ENCODE results near the gene ARID1B. TPM values are rescaled to one million over a fixed set of nuclear protein-coding genes. Genes with fewer than 3 reads are reported as not detected.

ARID1B gene
- total and polyA plus RNA-seq, 11 donors = 15.3 to 76.1 (median 40.7) TPM

- DNase-seq (peak in 2 of 5 donors; percentile 26 to 33), ATAC-seq (no peak)
- 88 to 95% (median 93%) methylated on average over 8 to 11 of the region's 11 CpGs for WGBS, 4 donors
- no peaks in the 10 kb centered on the region for H3K27me3 ChIP-seq
- no peaks in the 10 kb centered on the region for H3K9me3 ChIP-seq
- peaks cover 4 to 44% (median 21%) of the 10 kb centered on the region in 12 donors for H3K4me1 ChIP-seq
- H3K4me3 ChIP-seq = no peak overlapping the region
- no peak for TF ChIP-seq CTCF (IDR thresholded peaks at IDR 0.05)
- intact Hi-C loops (cut with DNase I) = no loop called here
- no peaks in the 10 kb centered on the region for H3K36me3 ChIP-seq
- H3K27ac ChIP-seq = no peak overlapping the region
Measured at GRCh38 chr6:157223021-157223430, 445.8 kb downstream of the ARID1B start.

GRCh38 chr6:157223511-157223910 is 446.3 kb downstream of the ARID1B start:
- TF ChIP-seq CTCF (IDR thresholded peaks at IDR 0.05) = no peak
- Histone ChIP-seq H3K36me3 (no peaks in the 10 kb centered on the region), H3K27ac (no peak overlapping the region), H3K4me3 (no peak overlapping the region), H3K4me1 (peaks cover 4 to 48% (median 21%) of the 10 kb centered on the region in 12 donors), H3K9me3 (no peaks in the 10 kb centered on the region), H3K27me3 (no peaks in the 10 kb centered on the region)
- WGBS, 4 donors = 93 to 96% (median 94%) methylated on average over 15 of the region's 15 CpGs
- no peak for ATAC-seq
- peak in 1 of 5 donors; percentile 23 for DNase-seq
- intact Hi-C loops (cut with DNase I) = no loop called here

- no peak overlapping the region for H3K4me3 ChIP-seq
- peaks cover 4 to 48% (median 21%) of the 10 kb centered on the region in 12 donors for H3K4me1 ChIP-seq
- ATAC-seq = no peak
- TF ChIP-seq POLR2A (IDR thresholded peaks at IDR 0.05) (no peak), CTCF (IDR thresholded peaks at IDR 0.05) (no peak)
- WGBS, 4 donors = 90 to 94% (median 91%) methylated on average over 28 to 33 of the region's 33 CpGs
- DNase-seq = peak in 2 of 5 donors; percentile 52 to 53
- no peaks in the 10 kb centered on the region for H3K9me3 ChIP-seq
- intact Hi-C loops (cut with DNase I) = no loop called here
- H3K36me3 ChIP-seq = no peaks in the 10 kb centered on the region
- H3K27ac ChIP-seq = peak overlapping the region in 3 of 12 donors; percentile 64 to 76 (median 70)
- H3K27me3 ChIP-seq = no peaks in the 10 kb centered on the region
Measured at GRCh38 chr6:157224178-157224950, 447.2 kb downstream of the ARID1B start.

GRCh38 chr6:157224951-157225574 is 447.9 kb downstream of the ARID1B start:
- Histone ChIP-seq H3K4me3 (no peak overlapping the region), H3K27ac (peak overlapping the region in 11 of 12 donors; percentile 38 to 76 (median 64)), H3K36me3 (no peaks in the 10 kb centered on the region), H3K27me3 (no peaks in the 10 kb centered on the region), H3K9me3 (no peaks in the 10 kb centered on the region), H3K4me1 (peaks cover 4 to 48% (median 20%) of the 10 kb centered on the region in 12 donors)
- ATAC-seq (no peak), DNase-seq (peak in 1 of 5 donors; percentile 23)
- 93 to 95% (median 95%) methylated on average over 26 of the region's 26 CpGs for WGBS, 4 donors
- intact Hi-C loops (cut with DNase I) = loop anchor here in 2 of 10 donors (5.0 kb wide), 1 partner anchor 47 kb away; no protein-coding TSS in a partner anchor
- TF ChIP-seq CTCF (IDR thresholded peaks at IDR 0.05) = no peak
- TF ChIP-seq POLR2A (IDR thresholded peaks at IDR 0.05) = no peak
